Tibial nerve (tissue), 3 donors: Measurements from ENCODE around the gene TUBA1A.
"Not testable (repeated sequence)": the region's sequence is repeated elsewhere in the genome, so short reads cannot be mapped to it uniquely, and the experiment has no call there.

ENCODE experiments used
- CTCF ChIP-seq, 5 experiments: fragments of 200-600 bp in 3 of 5; fragments of 450-650 bp in 2 of 5; sonication (generic) in 3 of 5; IDR thresholded peaks; one replicate each; pipeline ENCODE4 v1.5.1; 2016 to 2019; ENCODE audit warnings: antibody characterized with exemption in 5 of 5, mild to moderate bottlenecking in 3 of 5, moderate library complexity in 2 of 5
- POLR2A ChIP-seq, 2 donors: fragments of 450-650 bp; IDR thresholded peaks; one replicate each; pipeline ENCODE4 v1.6.1; 2017; ENCODE audit warnings: antibody characterized with exemption in 2 of 2, mild to moderate bottlenecking in 2 of 2, moderate library complexity in 2 of 2

GRCh38 chr12:49186307-49186706 lies 2.6 kb downstream of the TUBA1A start:
- not testable (repeated sequence) for TF ChIP-seq CTCF, POLR2A (IDR thresholded peaks at IDR 0.05)
